Rectal smooth muscle tissue (tissue), 1 donor: ENCODE data around the gene CFAP221.

Experiments used
- H3K27ac ChIP-seq: one replicate; pipeline ENCODE4 v1.7.0; 2013; ENCODE audit warnings: low read depth, low read length, inconsistent platforms
- H3K27me3 ChIP-seq: one replicate; pipeline ENCODE4 v1.7.0; 2013; ENCODE audit warnings: low read length; ENCODE audit not compliant: control insufficient read depth, insufficient read depth
- H3K36me3 ChIP-seq: one replicate; pipeline ENCODE4 v1.7.0; 2013; ENCODE audit warnings: low read length; ENCODE audit not compliant: control insufficient read depth, insufficient read depth
- H3K4me1 ChIP-seq: one replicate; pipeline ENCODE4 v1.7.0; 2013; ENCODE audit warnings: low read length; ENCODE audit not compliant: control insufficient read depth, insufficient read depth
- H3K4me3 ChIP-seq: one replicate; pipeline ENCODE4 v1.7.0; 2013; ENCODE audit warnings: low read length
- H3K9ac ChIP-seq: one replicate; pipeline ENCODE4 v1.7.0; 2013; ENCODE audit warnings: low read length

CFAP221 gene

GRCh38 chr2:119702203-119702917, 158.1 kb downstream of the CFAP221 start:
- Histone ChIP-seq H3K27me3 (peaks cover 5% of the 10 kb centered on the region), H3K9ac (no peak overlapping the region), H3K4me3 (no peak overlapping the region), H3K27ac (no peak overlapping the region), H3K36me3 (no peaks in the 10 kb centered on the region), H3K4me1 (no peaks in the 10 kb centered on the region)

DNA sequence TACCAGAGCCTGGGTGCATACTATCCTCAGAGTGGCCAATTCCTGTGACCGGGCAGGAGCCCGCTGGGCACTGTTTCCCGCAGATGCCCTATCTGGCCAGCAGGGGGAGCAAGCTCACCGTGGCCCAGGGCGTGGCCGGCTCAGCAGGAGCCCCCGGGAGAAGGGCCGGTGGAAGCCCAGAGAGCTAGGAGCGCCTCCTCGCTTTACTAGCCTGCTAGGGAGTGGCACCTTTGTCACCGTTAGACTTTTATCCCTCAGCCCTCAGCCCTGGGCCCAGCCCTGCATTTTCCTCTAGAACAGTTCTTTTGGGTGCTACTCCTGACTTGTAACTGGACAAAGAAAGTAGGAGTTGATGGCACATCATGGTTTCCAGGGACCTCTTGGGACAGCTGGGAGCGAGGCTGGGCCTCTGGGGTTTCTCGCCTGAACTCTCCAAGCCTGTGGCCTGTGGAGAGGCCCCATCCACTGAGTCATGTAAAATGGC, 158.7 kb downstream of the CFAP221 start:
- Histone ChIP-seq H3K27ac (no peak overlapping the region), H3K36me3 (no peaks in the 10 kb centered on the region), H3K9ac (no peak overlapping the region), H3K4me1 (no peaks in the 10 kb centered on the region), H3K4me3 (no peak overlapping the region), H3K27me3 (peaks cover 4% of the 10 kb centered on the region)

DNA sequence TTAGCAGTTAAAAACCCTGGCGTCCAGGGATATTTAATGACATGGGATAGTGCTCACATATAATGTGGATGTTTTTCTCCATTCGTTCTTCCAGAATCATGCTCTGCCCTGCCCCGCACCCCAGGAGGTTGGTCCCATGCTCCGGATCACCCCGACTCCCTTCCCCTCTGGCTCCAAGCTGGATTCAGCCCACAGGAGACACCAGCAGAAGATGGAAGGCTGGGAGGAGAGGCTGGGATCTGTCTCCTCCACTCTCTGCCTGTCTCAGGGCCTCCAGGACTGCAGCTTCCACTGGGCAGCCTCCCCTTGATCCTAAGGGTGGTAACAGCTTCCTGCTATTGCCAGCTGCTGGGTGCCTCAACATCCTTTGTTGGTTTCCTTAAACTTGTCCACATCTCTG, 159.3 kb downstream of the CFAP221 start:
- H3K4me3 ChIP-seq = no peak overlapping the region
- H3K36me3 ChIP-seq = no peaks in the 10 kb centered on the region
- H3K27me3 ChIP-seq = peaks cover 2% of the 10 kb centered on the region
- no peak overlapping the region for H3K27ac ChIP-seq
- H3K9ac ChIP-seq = no peak overlapping the region
- no peaks in the 10 kb centered on the region for H3K4me1 ChIP-seq

GRCh38 chr2:119704670-119705120, 160.4 kb downstream of the CFAP221 start:
- Histone ChIP-seq H3K27ac (no peak overlapping the region), H3K27me3 (peaks cover under 1% of the 10 kb centered on the region), H3K9ac (no peak overlapping the region), H3K4me3 (no peak overlapping the region), H3K36me3 (no peaks in the 10 kb centered on the region), H3K4me1 (no peaks in the 10 kb centered on the region)

- Histone ChIP-seq H3K36me3 (no peaks in the 10 kb centered on the region), H3K4me3 (no peak overlapping the region), H3K27ac (no peak overlapping the region), H3K27me3 (no peaks in the 10 kb centered on the region), H3K4me1 (no peaks in the 10 kb centered on the region), H3K9ac (no peak overlapping the region)
These were observed 162.0 kb downstream of the CFAP221 start for GRCh38 chr2:119706221-119706620.
